GM06990 (cell line): ENCODE data around the gene TMEM17.

Source experiments
- DNase-seq: peaks from one replicate; pipeline ENCODE4 v3.0.0-alpha.2; 2011; ENCODE audit not compliant: insufficient read length; ENCODE audit errors: extremely low read depth
- H3K27me3 ChIP-seq: replicated peaks from 2 replicates; pipeline ENCODE4 v1.6.0; 2011; ENCODE audit warnings: low read length; ENCODE audit not compliant: control insufficient read depth, insufficient read depth
- H3K36me3 ChIP-seq: 2 replicates; pipeline ENCODE4 v1.5.1; 2011; ENCODE audit warnings: low read length; ENCODE audit not compliant: control insufficient read depth, insufficient read depth
- H3K4me3 ChIP-seq: replicated peaks from 2 replicates; pipeline ENCODE4 v1.5.1; 2011; ENCODE audit warnings: low read depth, mild to moderate bottlenecking, control low read depth, low read length
- TF ChIP-seq, protein P1 (sequence below): IDR thresholded peaks from 2 replicates; pipeline ENCODE4 v1.5.1; 2011; ENCODE audit warnings: low read length, control low read depth, mild to moderate bottlenecking, inconsistent platforms; ENCODE audit not compliant: insufficient read depth, poor library complexity, severe bottlenecking

Gene TMEM17

GRCh38 chr2:62460175-62460574 lies 45.8 kb downstream of the TMEM17 start:
- no peaks in the 10 kb centered on the region for H3K36me3 ChIP-seq
- no peaks in the 10 kb centered on the region for H3K27me3 ChIP-seq
- no peak overlapping the region for H3K4me3 ChIP-seq
- no peak for DNase-seq
- TF ChIP-seq, protein P1, sequence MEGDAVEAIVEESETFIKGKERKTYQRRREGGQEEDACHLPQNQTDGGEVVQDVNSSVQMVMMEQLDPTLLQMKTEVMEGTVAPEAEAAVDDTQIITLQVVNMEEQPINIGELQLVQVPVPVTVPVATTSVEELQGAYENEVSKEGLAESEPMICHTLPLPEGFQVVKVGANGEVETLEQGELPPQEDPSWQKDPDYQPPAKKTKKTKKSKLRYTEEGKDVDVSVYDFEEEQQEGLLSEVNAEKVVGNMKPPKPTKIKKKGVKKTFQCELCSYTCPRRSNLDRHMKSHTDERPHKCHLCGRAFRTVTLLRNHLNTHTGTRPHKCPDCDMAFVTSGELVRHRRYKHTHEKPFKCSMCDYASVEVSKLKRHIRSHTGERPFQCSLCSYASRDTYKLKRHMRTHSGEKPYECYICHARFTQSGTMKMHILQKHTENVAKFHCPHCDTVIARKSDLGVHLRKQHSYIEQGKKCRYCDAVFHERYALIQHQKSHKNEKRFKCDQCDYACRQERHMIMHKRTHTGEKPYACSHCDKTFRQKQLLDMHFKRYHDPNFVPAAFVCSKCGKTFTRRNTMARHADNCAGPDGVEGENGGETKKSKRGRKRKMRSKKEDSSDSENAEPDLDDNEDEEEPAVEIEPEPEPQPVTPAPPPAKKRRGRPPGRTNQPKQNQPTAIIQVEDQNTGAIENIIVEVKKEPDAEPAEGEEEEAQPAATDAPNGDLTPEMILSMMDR = no peak

- no peak overlapping the region for H3K4me3 ChIP-seq
These were observed 46.3 kb downstream of the TMEM17 start for GRCh38 chr2:62459672-62460071.

GRCh38 chr2:62459106-62459505 lies 46.9 kb downstream of the TMEM17 start:
- Histone ChIP-seq H3K4me3 (no peak overlapping the region), H3K27me3 (no peaks in the 10 kb centered on the region), H3K36me3 (no peaks in the 10 kb centered on the region)
- TF ChIP-seq, protein P1 = no peak
- no peak for DNase-seq

More at GRCh38 chr2:62459672-62460071, 46.3 kb downstream of the TMEM17 start:
- no peaks in the 10 kb centered on the region for H3K36me3 ChIP-seq
- no peaks in the 10 kb centered on the region for H3K27me3 ChIP-seq
- TF ChIP-seq, protein P1 = no peak
- DNase-seq = no peak

DNA sequence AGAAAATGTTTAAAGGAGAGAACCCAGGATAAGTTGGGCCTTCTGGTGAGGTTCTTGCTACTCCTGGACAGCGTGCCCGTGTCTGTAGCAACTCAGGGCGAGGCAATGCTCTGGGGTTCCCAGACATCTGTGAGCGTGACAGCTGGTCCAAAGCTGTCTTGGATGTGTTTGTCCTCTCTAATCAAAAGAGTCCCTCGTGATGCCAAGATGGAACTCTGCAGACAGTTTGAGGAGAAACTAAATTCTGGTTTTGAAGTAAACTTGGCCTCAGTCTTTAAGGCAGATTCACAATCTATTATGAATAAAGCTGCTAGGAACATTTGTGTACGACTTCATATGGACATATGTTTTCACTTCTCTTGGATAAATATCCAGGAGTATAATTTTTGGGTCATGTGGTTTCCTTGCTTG lies 47.3 kb downstream of the TMEM17 start:
- TF ChIP-seq, protein P1 = no peak
- Histone ChIP-seq H3K4me3 (no peak overlapping the region), H3K27me3 (no peaks in the 10 kb centered on the region), H3K36me3 (no peaks in the 10 kb centered on the region)
- no peak for DNase-seq

DNA sequence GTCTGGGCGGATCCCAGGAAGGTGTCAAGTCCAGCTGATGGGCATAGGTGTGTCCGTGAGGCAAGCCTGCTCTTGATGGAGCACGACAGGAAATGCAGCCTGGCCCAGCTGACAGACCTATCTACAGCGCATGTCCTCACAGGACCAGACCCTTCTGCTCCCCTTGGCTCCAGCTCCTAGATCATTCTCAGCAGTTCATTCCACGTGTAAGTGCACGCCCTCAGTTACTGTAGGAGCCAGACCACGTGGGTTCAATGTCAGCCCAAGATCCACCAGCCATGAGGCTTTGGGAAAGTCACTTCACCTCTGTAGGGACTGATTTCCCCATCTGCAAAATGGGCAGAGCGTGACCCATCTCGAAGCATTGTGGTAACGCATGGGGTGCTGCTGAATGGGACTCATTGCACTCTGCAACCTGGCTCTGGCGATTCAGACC lies 47.8 kb downstream of the TMEM17 start:
- TF ChIP-seq, protein P1 = no peak
- no peak overlapping the region for H3K4me3 ChIP-seq
- DNase-seq = no peak
- H3K36me3 ChIP-seq = no peaks in the 10 kb centered on the region
- H3K27me3 ChIP-seq = no peaks in the 10 kb centered on the region

- H3K4me3 ChIP-seq = peak overlapping the region; percentile 70
- TF ChIP-seq, protein P1 = no peak
- no peaks in the 10 kb centered on the region for H3K36me3 ChIP-seq
- DNase-seq = no peak
- no peaks in the 10 kb centered on the region for H3K27me3 ChIP-seq
These were observed 48.4 kb downstream of the TMEM17 start for GRCh38 chr2:62457556-62457955.
